OCI-LY1 (cell line): Measurements from ENCODE around the gene USP34.

Source experiments
- EZH2 ChIP-seq: fragments of 200-600 bp; sonication (generic), shearing (Covaris generic); IDR thresholded peaks from 2 replicates; pipeline ENCODE4 v1.8.0; 2017; ENCODE audit warnings: borderline replicate concordance, mixed run types, mild to moderate bottlenecking, antibody characterized with exemption, low read length, moderate library complexity, mixed read lengths
- TF ChIP-seq, protein P1 (sequence below): fragments of 200-600 bp; sonication (generic), shearing (Covaris generic); IDR thresholded peaks from 2 replicates; pipeline ENCODE4 v1.5.1; 2017; ENCODE audit warnings: mild to moderate bottlenecking, antibody characterized with exemption, low read length, moderate library complexity, mixed read lengths

DNA sequence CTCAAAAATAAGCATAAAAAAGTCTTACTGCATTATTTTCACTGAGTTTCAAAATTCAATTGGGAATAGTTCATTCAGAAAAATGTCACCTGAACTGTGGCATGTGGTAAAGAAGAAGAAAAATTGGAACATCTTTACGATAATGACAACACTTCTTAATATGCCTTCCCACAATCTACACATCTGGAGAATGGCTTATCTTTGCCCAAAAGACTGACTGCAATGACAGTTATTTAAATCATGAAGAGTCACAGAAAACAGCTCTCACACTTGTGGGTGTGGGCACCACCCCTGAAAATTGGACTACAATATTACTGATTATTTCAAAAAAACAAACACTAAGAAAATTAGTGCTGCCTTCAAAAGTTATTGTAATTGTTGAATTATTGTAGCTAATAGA, 152.3 kb downstream of the USP34 start:
- TF ChIP-seq, protein P1, sequence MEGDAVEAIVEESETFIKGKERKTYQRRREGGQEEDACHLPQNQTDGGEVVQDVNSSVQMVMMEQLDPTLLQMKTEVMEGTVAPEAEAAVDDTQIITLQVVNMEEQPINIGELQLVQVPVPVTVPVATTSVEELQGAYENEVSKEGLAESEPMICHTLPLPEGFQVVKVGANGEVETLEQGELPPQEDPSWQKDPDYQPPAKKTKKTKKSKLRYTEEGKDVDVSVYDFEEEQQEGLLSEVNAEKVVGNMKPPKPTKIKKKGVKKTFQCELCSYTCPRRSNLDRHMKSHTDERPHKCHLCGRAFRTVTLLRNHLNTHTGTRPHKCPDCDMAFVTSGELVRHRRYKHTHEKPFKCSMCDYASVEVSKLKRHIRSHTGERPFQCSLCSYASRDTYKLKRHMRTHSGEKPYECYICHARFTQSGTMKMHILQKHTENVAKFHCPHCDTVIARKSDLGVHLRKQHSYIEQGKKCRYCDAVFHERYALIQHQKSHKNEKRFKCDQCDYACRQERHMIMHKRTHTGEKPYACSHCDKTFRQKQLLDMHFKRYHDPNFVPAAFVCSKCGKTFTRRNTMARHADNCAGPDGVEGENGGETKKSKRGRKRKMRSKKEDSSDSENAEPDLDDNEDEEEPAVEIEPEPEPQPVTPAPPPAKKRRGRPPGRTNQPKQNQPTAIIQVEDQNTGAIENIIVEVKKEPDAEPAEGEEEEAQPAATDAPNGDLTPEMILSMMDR: no peak
- no peak for TF ChIP-seq EZH2
